Stimulated activated CD8-positive, alpha-beta memory T cell treated with anti-CD3 and anti-CD28 coated beads, Interleukin-4, amount 100 ng/mL, for 48 hours (primary cell): ENCODE measurements around the gene IMMP2L.

ENCODE experiments used
- DNase-seq: peaks from one replicate; pipeline ENCODE4 v3.0.0-alpha.2; 2020

The IMMP2L gene

DNA sequence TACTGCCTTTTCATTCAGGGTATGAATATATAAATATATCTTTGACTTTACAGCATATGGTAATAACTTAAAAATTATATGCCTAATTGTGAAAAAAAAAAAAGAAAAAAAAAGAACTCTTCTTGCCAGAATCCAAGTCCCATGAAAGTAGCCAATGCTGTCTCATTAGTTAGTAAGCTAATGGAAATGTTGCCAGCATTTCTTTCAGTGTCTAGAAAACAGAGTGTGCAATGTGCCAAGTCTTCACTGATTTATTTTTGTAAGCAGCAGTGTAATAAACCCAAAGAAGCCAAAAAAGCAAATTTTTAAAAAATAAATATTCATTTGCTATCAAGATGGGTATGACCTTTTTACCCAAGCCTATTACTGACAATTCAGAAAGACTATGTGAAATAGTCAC, 502.5 kb downstream of the IMMP2L start:
- no peak for DNase-seq

DNA sequence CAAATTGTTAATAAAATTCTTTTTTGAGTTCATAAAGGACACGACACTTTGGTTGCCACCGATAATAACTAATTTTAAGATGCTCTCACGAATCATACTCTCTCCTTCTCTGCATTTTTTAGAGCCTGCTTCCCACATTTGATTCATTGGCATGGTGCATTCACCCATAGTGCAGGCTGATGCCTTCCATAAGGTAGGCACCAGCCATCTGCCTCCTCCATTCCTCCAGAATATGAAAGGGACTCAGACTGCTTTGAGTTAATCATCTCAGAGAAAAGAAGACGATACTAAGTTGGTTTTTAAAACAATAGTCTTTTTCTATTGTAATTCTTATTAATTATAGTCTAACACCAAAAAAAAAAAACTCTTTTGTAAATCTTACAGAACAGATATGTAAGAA, 505.2 kb downstream of the IMMP2L start:
- no peak for DNase-seq

DNA sequence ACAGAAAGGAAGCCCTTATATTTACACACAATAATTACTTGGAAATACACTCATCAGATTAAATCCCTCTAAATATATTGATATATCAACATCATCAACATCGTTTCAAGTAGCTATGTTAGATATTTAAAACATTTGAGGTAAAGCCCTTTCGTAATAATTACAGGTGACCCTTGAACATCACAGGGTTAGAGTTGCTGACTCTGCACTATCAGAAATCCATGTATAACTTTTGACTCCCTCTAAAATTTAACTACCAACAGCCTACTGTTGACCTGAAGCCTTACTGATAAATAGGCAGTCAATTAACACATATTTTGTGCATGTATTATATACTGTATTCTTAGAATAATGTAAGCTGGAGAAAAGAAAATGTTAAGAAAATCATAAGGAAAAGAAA, 505.9 kb downstream of the IMMP2L start:
- no peak for DNase-seq

DNA sequence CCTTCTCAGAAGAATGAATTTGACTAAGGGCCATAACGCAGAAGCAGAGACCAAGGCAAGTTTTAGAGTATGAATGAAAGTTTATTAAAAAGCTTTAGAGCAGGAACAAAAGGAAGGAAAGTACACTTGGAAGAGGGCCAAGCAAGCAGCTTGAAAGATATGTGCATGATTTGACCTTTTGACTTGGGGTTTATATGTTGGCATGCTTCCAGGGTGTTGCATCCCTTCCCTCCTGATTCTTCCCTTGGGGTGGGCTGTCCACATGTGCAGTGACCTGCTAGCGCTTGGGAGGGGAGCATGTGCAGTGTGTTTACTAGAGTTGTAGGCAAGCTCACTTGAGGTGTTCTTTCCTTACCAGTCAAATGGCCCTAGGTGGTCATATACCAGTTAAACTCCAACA, 509.3 kb downstream of the IMMP2L start:
- DNase-seq: no peak

DNA sequence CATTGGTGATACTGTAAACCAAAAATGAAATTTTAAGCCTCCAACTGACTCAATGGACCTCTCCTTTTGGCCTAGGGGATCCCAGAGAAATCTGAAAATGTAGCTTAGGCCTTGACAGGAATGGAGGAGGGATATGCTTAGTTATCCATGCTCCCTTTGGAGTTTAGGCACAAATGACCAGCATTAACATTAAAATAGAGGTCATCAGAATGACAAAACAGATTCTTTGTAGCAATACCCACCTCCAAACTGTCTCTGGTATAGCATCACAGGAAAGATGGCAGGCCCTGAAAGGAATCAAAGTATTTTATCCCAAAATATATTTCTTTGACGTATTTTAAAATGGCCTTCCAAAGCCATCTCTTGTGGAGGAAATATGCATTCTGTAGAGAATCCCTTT, 510.5 kb downstream of the IMMP2L start:
- DNase-seq: no peak

DNA sequence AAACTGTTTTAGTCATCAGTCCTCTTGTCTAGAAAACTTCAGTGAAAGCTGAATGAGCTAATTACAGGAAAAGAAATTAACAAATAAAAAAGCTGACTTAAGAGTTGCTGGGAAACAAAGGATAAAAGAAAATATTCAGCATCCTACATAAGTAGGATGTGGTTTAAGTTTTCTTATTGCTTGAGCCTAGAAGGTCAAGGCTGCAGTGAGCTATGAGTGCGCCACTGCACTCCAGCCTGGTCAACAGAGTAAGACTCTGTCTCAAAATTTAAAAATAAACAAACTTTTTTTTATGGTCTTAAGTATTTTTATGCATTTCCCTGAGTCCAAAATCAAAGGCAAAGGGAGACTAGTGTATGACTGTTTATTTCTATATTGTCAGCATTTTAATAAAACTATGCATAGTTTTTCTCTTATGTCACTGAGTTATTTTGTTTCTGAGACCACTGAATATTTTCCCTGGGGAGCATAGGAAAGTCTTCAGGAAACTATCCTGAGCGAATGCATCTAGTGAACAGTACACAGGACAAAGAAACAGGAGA, 511.3 kb downstream of the IMMP2L start:
- no peak for DNase-seq

DNA sequence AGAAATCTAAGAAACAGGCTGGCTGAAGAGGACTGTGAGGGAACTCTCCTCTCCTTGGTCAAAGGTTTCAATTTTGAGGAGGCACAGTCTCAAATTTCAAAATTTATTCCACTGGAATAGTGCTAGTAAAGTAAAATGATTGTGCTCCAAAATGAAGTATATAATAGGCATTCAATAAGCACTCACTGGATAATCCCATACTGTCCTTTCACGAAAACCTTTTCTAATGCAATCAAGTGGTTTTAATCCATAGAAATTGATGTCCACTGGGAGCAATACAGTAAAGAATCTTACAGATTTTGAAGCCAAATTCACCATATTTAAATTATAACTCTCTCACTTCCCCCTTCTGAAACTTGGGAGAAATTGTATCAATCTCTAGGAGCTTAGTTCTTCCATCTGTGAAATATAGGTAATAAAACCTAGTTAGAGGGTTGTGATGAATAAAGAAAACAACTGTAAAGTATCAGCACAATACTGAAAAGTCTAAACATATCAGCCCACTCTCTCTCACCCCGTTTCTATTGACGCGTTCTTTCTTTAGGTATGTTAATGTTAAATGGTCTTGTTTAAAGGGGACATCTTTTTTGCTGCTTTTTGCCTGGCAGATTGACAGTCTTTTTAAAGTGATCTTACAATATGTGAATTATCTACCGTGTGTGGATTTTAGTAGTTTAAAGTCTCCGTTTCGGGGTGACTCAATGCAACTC, 512.2 kb downstream of the IMMP2L start:
- no peak for DNase-seq

DNA sequence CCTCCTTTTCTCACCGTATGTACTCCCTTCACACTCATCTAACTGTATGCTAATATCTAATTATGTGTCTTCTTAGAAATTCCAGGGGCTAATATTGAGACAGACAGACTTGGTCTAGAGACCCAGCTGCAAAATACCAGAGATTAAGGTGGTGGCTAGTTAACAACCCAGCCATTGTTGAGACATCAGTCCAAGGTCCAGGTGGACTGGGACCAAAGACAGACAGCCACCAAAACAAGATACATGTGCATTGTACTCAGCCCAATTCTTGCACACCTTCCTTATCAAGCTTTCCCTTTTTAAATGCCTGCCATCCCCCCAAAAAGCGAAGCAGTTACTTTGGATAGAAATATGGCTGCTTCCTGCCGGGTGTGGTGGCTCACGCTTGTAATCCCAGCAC, 514.7 kb downstream of the IMMP2L start:
- DNase-seq: no peak

DNA sequence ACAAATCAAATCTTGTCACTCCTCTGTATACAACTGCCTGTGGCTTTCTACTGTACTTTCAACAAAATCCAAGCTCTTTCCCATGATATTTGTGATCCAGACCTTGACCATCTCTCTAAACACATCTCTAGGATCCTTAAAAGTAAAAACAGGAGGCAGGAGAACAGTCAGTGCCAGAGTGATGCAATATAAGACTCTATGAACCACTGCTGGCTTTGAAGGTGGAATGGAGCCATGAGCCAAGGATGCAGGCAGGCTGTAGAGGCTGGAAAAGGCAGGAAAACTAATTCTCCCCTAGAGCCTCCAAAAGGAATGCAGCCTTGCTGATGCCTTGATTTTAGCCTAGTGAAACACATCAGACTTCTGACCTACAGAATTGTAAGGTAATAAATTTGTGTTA, 516.8 kb downstream of the IMMP2L start:
- DNase-seq: no peak

DNA sequence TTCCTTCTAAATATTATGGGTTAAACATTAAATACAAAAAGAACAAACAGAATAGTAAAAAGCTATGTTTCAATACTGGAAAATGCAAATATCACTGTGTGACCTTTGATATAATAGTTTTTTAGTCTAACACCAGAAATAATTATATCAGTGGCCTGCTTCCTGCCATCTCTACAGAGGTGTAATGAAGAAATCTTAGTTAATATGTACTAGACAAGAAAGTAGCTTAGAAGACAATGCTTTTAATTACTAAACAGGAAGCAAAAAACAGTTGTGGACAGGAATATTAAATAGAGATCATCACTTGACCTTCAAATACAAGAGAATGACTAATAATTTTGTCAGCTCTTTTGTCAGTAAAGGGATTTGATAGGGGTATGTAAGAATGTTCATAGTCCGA, 518.7 kb downstream of the IMMP2L start:
- DNase-seq: no peak

DNA sequence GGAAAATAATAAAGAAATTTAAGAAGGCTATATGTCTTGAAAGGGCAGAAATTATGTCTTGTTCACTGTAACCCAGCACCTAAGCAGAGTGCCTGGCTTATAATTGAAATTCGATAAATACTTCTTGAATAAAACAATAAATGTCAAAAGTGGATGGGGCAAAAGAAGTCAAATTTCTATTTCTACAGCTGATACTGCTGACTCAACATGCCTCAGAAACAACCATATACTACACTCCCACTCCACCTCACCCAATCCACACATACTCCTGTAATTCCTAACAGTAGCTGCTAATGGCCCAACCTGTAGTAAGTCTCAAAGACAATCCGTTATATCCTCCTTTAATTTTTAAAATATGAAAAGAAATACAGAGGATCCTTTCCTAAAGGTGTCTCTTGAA, 519.5 kb downstream of the IMMP2L start:
- DNase-seq: no peak

DNA sequence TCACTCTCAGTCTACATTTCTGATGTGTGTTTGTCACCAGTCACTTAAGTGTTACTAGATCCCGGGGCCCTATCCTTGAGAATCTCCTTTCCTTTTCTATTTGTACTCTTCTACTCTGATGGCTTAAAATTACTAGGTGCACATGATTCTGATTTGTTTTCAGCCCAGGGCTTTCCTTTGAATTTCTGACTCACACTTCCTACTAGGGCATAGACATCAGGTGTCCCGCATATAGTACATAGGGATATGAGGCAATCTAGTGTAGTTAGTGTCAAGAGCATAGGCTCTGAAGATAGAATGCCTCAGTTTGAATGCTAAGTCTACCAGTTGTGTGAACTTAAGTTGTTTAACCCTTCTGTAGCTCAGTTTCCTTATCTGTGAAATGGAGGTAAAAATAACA, 520.7 kb downstream of the IMMP2L start:
- DNase-seq: no peak

DNA sequence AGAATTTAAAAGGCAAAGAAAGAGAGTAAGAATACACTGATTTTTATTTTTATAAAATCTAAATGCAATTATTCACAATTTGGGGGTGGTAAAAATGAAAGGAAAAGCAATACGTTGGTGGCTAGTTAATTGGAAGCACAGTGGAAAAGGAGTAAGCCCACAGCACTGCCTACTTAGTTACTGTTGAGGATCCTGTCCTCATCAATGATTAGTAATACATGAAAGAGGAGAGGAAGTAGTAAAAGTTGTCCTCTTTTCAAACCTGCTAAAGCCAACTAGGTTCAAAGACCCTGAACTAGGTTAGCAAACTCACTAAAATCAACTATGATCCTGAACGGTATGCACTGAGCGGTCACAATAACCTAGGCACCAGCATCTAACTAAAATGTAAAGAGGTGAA, 524.1 kb downstream of the IMMP2L start:
- DNase-seq: no peak

DNA sequence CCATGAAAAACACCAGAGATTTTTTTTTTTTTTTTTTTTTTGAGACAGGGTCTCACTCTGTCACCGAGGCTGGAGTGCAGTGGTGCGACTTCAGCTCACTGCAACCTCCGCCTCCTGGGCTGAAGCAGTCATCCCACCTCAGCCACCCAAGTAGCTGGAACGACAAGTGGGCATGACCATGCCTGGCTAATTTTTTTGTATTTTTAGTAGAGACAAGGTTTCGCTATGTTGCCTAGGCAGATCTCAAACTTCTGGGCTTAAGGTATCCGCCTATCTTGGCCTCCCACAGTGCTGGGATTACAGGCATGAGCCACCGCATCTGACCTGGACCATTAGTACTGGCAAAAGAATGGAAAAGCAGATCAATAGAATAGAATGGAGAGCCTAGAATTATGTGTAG, 530.4 kb downstream of the IMMP2L start:
- DNase-seq: no peak

DNA sequence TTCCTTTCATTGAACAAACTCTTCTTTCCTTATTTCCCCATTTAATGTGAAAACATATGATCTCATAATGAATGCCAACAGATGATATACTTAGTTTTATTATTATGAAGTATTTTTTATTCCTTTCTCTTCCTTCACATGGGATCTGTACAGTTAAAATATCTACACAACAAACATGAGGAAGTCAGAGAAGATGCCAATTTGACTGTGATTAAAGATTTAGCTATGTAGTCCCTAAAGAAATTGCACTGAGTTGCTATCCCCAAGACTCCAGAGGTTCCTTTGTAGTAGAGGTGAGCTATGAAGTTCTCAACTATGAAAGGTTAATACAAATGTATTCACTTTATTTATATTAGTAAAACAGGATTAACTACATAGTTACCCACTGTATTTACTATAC, 532.0 kb downstream of the IMMP2L start:
- DNase-seq: no peak

DNA sequence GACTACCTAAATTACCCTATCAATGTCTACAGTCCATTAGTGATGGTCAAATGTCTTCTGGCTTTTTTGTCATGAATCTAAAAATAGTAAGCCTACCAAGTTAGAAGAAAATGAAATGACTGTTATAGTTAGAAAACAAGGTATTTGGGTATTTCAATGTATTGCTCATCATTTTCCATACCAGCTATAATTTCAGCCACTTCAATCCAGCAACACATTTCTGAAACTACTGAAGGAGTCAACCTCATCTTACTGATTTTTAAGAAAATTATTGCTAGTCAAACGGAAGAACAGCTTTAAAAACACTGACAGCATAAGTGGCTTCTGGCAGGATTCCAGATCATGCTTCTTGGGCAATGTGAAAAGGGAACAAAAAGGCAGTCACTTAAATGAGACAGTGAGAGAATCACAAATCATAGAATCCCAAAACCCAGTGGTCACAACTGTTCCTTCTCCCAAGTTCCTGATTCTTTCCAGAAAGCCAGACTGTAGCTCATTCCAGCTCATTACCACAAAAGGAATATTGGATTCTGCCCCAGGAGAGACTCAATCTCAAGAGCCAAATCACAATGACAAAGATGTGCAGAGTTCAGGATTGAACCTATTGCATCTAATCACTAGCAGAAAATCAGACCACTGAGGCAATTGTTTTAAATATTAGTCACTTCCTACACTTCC, 532.6 kb downstream of the IMMP2L start:
- peak; percentile 52 for DNase-seq

DNA sequence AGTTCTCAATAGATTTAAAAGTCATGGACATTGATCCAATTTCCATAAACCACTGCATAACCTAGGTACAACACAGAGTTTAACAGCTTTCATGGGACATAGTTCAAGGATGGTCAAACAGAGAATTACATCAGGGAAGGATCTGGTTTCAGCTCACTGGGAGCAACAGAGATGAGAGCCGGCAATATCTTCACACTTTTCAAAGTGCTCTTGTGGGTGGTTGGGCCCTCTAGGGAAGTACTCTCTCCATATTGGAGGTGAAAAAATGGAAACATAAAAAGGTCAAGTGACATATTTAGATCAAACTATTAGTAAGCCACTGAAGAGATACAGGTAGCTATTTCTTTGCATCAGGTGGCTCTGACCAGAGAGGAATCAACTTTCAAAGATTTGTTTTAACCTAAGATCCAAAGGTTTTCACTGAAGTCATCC, 533.1 kb downstream of the IMMP2L start:
- no peak for DNase-seq

DNA sequence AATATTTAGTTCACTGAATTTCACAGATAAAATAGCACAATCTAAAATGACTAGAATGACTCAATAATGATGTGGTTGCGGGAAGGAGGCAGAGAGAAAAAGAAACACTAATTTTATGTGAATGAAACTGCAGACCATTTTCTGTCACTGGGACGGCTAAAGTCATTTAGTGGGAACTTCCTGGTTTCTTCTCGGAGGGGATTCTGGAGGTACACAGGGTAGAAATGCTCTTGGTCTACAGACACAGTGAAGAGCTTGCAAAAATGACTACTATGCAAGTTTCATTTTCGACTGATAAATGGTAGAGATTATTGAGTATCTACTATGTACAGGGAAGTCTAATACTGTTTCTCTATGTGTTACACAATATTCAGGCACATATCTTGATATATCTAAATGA, 534.9 kb downstream of the IMMP2L start:
- no peak for DNase-seq

DNA sequence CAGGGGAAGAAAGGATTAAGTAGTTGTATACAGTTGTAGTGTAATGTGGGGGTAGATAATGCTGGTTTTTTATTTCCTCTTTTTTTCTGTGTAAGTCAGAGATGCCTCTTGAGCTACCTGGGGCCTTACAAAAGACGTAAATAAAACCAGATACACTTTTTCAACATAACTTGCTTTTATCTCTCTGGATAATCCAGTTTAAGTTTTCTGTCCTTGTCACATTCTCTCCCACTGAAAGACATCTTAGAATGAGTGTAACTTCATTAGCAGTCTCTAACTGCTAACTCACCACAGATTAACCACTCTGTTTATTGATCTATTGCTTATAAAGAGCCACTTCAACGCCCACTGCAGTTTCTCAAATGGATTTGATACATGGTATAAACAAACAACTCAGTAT, 535.5 kb downstream of the IMMP2L start:
- no peak for DNase-seq

DNA sequence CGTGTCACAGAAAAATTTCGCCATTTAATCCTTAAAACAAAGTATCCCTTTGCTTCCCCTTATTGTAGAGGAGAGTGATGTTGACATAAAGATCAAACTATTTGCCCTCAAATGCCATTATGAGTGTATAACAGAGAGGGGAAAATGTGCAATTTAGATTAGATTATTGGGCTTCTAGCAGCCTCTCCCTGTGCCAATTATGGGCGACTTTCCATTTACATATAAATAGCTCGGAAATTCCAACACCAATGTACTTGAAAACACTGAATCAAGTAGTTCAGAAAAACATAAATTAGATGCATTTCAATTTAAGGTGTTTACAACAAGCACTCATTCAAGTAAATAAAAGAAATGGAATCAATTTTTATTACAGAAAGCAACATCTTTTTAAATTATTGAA, 535.9 kb downstream of the IMMP2L start:
- no peak for DNase-seq

DNA sequence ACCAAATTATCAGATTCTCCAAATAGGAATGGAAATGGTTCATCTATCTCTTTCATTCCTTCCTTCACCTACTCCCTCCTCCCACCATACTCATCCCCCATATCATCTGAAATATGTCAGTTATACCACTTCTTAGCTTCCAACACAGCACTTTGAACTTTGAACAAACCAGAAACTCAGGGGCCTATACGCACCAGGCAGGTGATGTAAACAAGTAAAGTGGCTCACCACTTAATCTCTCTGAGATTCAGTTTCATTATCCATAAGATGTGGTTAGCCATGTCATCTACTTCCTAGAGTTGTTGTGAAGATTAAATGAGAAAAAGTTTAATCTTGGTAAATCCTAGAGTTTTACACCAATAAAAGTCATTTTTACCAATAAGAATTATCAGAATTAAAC, 537.3 kb downstream of the IMMP2L start:
- DNase-seq: no peak

DNA sequence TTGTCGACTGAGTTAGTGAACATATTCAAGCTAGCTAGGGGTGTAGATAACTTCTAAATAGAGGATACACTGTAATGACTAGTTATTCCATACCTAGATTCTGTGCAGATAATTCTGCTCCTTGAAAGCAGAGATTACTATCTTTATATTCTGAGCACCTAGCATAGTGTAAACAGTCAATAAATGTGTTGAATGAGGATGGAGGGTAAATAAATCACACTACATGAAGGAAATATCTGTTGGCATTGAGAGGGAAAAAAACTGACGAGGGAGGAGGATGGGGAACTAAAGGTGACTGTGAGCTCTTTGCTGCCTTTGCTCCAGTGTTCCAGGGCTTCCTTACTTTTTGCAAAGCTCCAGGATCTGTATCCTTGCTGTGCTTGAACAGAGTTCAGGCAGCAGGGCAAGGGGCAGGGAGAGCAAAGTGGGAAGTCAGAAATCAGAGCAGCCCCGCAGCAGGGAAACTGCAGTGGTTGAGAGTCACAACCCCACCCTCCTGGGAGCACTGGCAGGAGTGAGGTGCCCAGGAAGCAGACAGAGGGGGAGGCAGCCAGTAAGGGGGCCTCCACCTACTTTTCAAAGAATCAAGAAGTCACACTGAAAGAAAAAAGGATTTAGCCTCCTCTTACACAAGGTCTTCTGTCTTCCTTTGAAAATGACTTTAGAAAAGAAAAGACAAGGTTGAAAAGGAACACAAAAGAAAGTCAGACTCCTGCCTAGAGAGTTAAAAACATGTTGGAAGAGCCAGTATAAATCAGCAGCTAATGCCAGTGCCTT, 543.1 kb downstream of the IMMP2L start:
- no peak for DNase-seq

DNA sequence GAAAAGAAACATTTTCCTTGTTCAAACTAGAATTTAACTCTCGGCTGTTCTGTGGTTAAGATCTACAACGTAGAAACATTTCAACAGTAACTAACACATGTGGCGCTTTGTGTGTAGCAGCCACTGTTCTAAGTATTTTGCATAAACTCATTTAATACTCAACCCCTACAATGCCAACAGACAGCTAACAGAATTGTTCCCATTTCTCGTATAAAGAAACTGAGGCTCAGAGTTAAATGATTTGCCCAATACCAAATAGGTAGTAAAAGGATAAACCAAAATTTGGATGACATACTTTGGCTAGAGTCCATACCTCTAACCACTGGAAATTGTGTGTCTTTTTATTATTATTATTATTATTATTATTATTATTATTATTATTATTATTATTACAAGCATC, 543.8 kb downstream of the IMMP2L start:
- no peak for DNase-seq

DNA sequence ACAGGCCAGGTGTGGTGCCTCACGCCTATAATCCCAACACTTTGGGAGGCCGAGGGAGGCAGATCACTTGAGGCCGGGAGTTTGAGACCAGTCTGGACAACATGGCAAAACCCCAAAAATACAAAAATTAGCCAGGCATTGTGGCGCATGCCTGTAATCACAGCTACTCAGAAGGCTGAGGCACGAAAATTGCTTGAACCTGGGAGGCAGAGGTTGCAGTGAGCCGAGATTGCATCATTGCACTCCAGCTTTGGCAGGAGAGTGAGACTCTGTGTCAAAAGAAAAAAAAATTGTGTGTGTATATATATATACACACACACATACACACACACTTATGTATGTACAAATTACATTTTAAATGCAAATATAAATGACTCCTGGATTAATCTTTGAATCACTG, 548.2 kb downstream of the IMMP2L start:
- DNase-seq: no peak
